Midbrain (tissue), 1 donor: Measurements from ENCODE around the gene CAAP1.
"Not testable (repeated sequence)": the region's sequence is repeated elsewhere in the genome, so short reads cannot be mapped to it uniquely, and the experiment has no call there.

ENCODE experiments used
- DNase-seq: peaks from one replicate; lab custom pipeline; 2025; lab: John Stamatoyannopoulos, UW

CAAP1 gene

DNA sequence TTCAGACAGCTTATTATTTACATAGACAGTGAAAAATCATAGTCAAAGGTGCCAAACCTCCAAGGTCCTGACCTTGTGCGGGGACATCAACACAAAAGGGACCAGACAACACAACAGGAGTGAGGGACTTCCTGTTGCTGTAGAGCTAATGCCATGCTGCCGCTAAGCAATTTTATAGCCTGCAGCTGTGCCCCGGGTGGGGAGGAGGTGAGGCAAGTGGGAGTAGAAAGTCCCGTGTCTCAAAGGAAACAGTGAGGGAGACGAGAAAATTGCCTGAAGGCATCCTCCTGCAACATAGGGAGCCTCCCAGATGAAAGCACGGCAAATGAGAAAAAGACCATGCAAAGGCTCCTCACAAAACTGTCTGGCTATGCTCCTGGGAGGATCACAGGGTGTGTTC is 58.8 kb downstream of the CAAP1 start:
- DNase-seq, result no peak

DNA sequence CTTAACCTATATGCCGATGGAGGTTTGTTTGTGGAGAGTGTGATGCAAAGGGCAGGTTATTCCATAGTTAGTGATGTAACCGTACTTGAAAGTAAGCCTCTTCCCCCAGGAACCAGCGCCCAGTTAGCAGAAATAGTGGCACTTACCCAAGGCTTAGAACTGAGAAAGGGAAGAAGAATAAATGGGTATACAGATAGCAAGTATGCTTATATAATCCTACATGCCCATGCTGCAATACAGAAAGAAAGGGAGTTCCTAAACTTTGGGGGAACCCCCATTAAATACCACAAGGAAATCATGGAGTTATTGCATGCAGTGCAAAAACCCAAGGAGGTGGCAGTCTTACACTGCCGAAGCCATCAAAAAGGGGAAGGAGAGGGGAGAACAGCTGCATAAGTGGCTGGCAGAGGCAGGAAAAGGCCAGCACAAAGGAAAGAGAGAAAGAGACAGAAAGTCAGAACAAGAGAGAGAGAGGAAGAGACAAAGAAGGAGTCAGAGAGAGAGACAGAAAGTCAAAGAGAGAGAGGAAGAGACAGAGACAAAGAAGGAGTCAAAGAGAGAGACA is 64.1 kb downstream of the CAAP1 start:
- DNase-seq, result not testable (repeated sequence)

DNA sequence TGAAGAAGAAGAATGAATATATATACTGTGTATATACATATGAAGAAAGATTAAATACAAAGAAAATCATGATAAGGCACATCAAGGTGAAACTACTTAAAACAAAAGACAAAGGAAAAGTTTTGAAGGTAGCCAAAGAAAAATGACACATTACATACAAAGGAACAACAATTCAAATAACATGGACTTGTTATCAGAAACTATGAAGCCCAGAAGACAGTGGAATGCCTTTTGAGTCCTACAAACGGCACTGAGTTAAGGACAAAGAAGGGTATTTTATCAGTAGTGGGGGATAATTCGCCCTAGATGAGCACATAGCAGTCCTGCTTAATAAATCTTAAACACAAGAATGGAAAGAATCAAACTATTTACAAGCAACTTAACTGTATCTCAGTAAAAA is 77.8 kb downstream of the CAAP1 start:
- DNase-seq, result no peak

DNA sequence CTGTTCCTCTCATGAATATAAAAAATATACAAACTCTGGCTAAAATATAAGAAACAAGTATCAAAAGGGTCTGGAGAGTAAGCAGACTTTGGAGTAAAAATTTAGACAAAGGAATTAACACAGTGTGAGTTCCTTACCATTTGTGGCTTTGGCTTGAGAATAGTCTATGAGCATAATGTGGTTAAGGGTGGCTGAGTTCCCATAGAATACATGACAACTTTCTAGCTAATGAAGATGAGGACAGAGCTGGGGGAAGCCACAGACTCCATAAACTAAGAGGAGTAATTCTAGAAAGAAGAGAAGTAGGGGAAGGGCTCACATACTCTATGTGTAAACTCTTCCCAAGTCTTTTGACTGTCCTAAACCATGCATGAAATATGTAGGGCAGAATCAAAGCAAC is 79.4 kb downstream of the CAAP1 start:
- no peak for DNase-seq

DNA sequence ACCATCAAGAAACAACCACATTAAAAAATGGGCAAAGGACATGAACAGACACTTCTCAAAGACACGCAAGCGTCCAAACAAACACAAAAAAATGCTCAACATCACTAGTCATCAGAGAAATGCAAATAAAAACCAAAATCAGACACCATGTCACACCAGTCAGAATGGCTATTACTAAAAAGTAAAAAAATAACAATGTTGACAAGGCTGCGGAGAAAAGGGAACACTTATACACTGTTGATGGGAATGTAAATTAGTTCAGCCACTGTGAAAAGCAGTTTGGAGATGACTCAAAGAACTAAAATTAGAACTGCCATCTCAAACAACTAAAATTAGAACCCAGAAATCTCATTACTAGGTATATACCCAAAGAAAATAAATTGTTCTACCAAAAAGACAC is 80.4 kb downstream of the CAAP1 start:
- no peak for DNase-seq

DNA sequence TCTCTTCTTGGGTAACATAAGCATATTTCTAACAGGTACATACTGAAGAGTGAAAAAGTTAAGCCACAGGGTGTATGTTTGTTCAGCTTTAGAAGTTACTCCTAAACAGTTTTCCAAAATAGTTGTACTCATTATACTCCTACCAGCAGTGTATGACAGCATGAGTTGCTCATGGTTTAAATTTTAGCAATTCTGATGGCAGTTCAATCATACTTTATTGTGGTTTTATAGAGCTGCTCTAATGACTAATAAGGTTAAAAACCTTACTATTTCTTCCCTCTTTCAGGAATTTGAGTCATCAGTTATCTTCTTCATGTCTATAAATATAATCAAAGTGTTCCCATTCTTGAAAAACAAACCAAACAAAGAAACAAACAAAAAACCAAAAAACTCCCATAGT is 81.5 kb downstream of the CAAP1 start:
- no peak for DNase-seq

DNA sequence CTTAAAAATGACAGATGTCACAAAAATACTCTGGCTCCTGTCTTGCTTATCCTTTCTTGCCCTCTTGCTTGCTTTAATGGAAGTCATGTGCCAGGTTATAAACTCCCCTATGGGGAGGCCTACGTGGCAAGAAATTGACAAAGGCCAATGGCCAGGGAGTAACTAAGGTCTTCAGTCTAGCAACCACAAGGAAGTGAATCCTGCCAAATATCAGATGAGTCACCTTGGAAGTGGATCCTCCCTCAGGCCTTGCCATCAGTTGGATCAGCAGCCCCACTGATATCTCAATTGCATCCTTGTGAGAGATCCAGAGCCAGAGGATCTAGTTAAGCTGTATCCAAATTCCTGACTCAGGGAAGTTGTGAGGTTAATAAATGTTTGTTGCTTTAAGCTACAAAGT is 82.8 kb downstream of the CAAP1 start:
- no peak for DNase-seq

DNA sequence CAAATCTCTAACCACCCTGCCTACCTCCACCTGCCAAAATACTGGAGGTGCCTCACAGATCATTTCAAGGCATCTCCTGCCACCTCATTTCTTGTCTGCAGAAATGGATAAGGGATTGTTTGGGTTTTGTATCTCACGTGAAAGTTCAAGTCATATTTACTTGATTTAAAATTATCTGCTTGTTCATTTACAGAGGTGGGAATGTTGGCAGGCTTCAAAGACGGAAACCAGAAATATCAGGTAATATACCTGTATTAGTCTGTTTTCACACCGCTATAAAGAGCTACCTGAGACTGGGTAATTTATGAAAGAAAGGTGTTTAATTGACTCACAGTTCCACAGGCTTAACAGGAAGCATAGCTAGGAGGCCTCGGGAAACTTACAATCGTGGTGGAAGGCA is 85.4 kb downstream of the CAAP1 start:
- DNase-seq, result no peak

DNA sequence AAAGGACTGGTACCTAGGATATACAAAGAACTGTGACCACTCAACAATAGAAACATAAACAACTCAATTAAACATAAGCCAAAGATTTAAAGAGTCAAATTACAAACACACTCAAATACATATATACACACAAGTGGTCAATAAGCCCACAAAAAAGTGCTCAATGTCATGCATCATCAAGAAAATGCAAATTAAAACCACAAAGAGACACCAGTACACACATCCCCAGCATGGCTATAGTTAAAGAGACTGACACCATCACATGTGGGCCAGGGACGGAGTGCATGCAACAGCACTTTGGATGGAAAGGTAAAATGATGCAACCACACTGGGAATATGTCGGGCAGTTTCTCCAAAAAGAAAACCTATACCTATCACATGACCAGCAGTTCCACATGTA is 89.7 kb downstream of the CAAP1 start:
- no peak for DNase-seq

DNA sequence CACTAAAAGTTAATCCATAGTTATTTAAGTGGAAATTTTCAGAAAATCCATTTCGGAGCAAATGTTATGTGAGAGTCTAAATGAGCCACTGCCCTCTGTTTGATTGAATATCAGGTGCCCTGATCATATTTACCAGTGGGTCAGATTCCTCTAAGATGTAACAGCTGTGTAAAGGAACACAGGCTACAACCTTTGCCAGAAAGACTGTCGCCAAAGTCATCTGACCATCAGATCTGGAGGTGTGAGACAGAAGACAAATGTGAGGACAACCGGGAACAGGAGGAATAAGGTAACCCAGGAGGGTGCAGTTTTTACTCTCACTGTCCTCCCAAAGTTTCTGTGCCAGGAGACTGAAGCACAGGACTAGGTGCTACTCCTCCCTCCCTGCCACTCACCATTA is 90.8 kb downstream of the CAAP1 start:
- no peak for DNase-seq

DNA sequence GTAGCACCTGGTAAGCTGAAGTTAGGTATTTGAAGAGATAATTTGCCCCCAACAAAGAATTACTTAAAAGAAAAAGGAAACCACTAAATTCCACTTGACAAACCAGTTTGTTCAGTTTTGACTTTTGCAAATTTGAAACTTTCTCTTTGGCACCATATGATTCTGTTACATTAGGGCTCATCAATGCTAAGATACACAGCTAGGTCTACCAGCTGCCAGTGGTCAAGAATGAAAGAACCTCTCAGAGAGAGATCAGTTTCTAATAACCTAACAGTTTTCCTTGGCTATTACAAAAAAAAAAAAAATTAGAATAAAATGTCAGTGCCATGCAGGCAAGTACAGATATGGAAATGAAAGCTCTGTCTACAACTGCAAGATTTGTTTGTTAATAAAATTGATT is 92.3 kb downstream of the CAAP1 start:
- DNase-seq, result no peak

DNA sequence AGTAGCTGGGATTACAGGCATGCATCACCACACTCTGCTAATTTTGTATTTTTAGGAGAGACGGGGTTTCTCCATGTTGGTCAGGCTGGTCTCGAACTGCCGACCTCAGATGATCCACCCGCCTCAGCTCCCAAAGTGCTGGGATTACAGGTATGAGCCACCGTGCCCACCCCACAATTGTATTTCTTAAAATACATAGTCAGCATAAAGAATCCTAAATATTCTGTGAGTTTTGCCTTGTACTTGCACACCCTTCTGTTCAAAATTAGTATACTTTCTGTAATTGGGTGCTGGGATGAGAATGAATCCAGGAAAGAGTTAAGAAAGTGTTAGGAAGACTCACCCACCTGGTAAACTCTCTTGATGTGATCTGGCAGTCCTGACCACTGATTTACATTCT is 101.3 kb downstream of the CAAP1 start:
- no peak for DNase-seq
